Neutrophil (primary cell): Measurements from ENCODE around the gene MYLK4.

Experiments
- H3K27ac ChIP-seq: fragments of 200-600 bp; sonication (generic); 2 replicates; pipeline ENCODE4 v1.5.1; 2016; ENCODE audit warnings: mild to moderate bottlenecking, moderate library complexity
- H3K27me3 ChIP-seq: fragments of 200-600 bp; sonication (generic); 2 replicates; pipeline ENCODE4 v1.6.0; 2016; ENCODE audit warnings: mild to moderate bottlenecking
- H3K36me3 ChIP-seq: fragments of 200-600 bp; sonication (generic); 2 replicates; pipeline ENCODE4 v1.5.1; 2017
- H3K4me1 ChIP-seq, 2 experiments: fragments of 200-600 bp in 1 of 2; sonication (generic) in 1 of 2; 1 replicate in 1 of 2; 2 replicates in 1 of 2; pipeline versions ENCODE4 v1.5.1 to v1.6.1; 2013 to 2016; ENCODE audit warnings: low read depth in 1 of 2, low read length in 1 of 2, mild to moderate bottlenecking in 1 of 2, moderate library complexity in 1 of 2; ENCODE audit not compliant: control insufficient read depth in 1 of 2, insufficient read depth in 1 of 2
- H3K4me3 ChIP-seq, 2 experiments: fragments of 200-600 bp in 1 of 2; sonication (generic) in 1 of 2; 1 replicate in 1 of 2; 2 replicates in 1 of 2; pipeline ENCODE4 v1.5.1; 2013 to 2016; ENCODE audit warnings: low read depth in 1 of 2, low read length in 1 of 2, mild to moderate bottlenecking in 1 of 2, moderate library complexity in 1 of 2
- H3K9me3 ChIP-seq: fragments of 200-600 bp; sonication (generic); 2 replicates; pipeline ENCODE4 v1.5.1; 2016
- CTCF ChIP-seq: fragments of 200-600 bp; sonication (generic); IDR thresholded peaks from 2 replicates; pipeline ENCODE4 v1.5.1; 2016; ENCODE audit warnings: antibody characterized with exemption

The MYLK4 gene

DNA sequence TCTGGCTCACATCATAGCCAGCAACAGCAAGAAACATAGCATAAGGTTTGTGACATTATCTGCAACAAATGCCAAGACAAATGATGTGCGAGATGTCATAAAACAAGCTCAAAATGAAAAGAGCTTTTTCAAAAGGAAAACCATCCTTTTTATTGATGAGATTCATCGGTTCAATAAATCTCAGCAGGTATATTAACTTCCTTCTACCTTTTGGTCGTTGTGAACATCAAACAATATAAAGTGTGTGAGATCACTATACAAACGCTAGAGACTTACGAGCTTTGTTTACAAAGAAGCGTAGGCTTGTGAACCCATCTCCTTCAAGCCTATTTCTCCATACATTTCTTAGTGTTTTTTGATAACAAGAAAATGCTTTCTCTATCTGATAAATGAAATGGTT lies 18.0 kb upstream of the MYLK4 start:
- no peaks in the 10 kb centered on the region for H3K27me3 ChIP-seq
- H3K9me3 ChIP-seq: no peaks in the 10 kb centered on the region
- peaks cover 44 to 55% of the 10 kb centered on the region in 2 experiments for H3K4me1 ChIP-seq
- no peak for TF ChIP-seq CTCF
- H3K4me3 ChIP-seq: no peak overlapping the region
- H3K36me3 ChIP-seq: no peaks in the 10 kb centered on the region
- H3K27ac ChIP-seq: no peak overlapping the region

DNA sequence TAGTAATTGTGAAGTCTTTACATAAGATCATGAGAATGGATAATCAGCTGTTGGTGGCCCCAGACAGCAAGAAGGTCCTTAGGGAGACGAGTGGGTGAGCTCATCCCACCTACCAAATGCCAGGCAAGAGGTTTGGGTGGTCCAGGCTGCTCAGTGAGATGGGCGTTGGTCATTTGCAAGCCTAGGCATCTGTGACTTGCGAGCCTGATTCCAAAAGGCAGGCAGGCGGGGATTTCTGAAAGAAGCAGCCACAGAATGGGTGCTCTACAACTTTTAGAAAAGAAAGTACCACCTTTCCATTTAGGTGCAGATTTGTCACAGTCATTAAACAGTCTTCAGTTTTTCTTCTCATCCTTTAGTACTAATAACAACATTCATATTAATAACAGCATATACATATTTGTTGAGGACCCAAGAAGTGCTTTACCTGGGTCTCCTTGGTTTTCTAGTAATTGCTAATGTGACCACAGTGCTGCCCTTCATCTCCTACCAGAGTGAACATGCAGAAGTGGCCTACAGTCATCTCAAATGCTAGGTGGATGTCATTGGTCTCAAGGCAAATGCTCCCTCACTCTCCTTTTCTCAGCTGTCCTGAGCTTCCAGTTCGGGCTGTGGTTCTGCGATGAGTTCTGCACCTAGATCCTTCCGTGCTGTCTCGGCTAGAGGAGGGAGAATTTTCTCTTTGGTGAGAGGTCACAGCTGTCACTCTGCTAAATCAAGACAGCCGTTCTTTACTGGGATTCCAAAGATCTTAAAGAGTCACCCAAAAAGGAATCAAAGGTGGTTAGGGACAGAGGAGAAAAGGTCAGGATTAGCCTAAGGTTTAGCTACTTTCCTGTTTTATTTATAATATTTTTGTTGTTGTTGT lies 17.2 kb upstream of the MYLK4 start:
- Histone ChIP-seq H3K36me3 (no peaks in the 10 kb centered on the region), H3K27ac (no peak overlapping the region), H3K9me3 (no peaks in the 10 kb centered on the region), H3K4me3 (peak overlapping the region in 1 of 2 experiments; percentile 81), H3K27me3 (no peaks in the 10 kb centered on the region), H3K4me1 (peaks cover 44 to 55% of the 10 kb centered on the region in 2 experiments)
- TF ChIP-seq CTCF: no peak

- Histone ChIP-seq H3K27me3 (no peaks in the 10 kb centered on the region), H3K9me3 (no peaks in the 10 kb centered on the region), H3K27ac (peak overlapping the region; percentile 91), H3K4me1 (peaks cover 44 to 55% of the 10 kb centered on the region in 2 experiments), H3K4me3 (peak overlapping the region; percentile 81 to 91), H3K36me3 (no peaks in the 10 kb centered on the region)
- TF ChIP-seq CTCF: no peak
Measured at GRCh38 chr6:2766767-2767656, 16.3 kb upstream of the MYLK4 start.

GRCh38 chr6:2765896-2766766 lies 15.4 kb upstream of the MYLK4 start:
- Histone ChIP-seq H3K27ac (peak overlapping the region; percentile 91), H3K27me3 (no peaks in the 10 kb centered on the region), H3K9me3 (no peaks in the 10 kb centered on the region), H3K36me3 (no peaks in the 10 kb centered on the region), H3K4me3 (peak overlapping the region; percentile 81 to 91), H3K4me1 (peaks cover 44 to 54% of the 10 kb centered on the region in 2 experiments)
- TF ChIP-seq CTCF: no peak
